Activated CD4-positive, alpha-beta T cell treated with anti-CD3 and anti-CD28 coated beads for 36 hours (primary cell): Measurements from ENCODE around the gene FADS1. TPM values are rescaled to one million over a fixed set of nuclear protein-coding genes. Genes with fewer than 3 reads are reported as not detected.
A peak's percentile ranks its signal among the peaks of the same experiment; 100 is the strongest.

ENCODE experiments used
- ATAC-seq: fragments of 200-7000 bp; cut with Tn5 transposase; one replicate; pipeline ENCODE4 v1.10.0; 2021; ENCODE audit warnings: mild to moderate bottlenecking, moderate library complexity
- CTCF ChIA-PET: fragments of 350-600 bp; sonication (Branson Sonifier 250); formaldehyde crosslinking; loops from one replicate; lab custom pipeline; 2021; ENCODE audit warnings: antibody characterized with exemption; lab: Charles Lee
- POLR2A ChIA-PET: fragments of 350-600 bp; sonication (Branson Sonifier 250); formaldehyde crosslinking; loops from one replicate; lab custom pipeline; 2021; ENCODE audit warnings: antibody characterized with exemption, inconsistent platforms; lab: Charles Lee
- DNase-seq: peaks from one replicate; pipeline ENCODE4 v3.0.0-alpha.2; 2020
- H3K27ac Mint-ChIP-seq: one replicate; pipeline ENCODE4 v1.8.0; 2021; ENCODE audit warnings: mixed read lengths
- H3K27me3 Mint-ChIP-seq: one replicate; pipeline ENCODE4 v1.8.0; 2021; ENCODE audit warnings: mixed read lengths
- H3K36me3 Mint-ChIP-seq: one replicate; pipeline ENCODE4 v1.8.0; 2021; ENCODE audit warnings: low read depth, mixed read lengths
- H3K4me1 Mint-ChIP-seq: one replicate; pipeline ENCODE4 v1.8.0; 2021; ENCODE audit warnings: mixed read lengths
- H3K4me3 Mint-ChIP-seq: one replicate; pipeline ENCODE4 v1.8.0; 2021; ENCODE audit warnings: mild to moderate bottlenecking, moderate library complexity, mixed read lengths
- H3K9me3 Mint-ChIP-seq: one replicate; pipeline ENCODE4 v1.8.0; 2021; ENCODE audit warnings: low read depth, mixed read lengths
- intact Hi-C, 2 experiments: fragments of 100-400 bp; cut with DNase I in 1 of 2; cut with micrococcal nuclease in 1 of 2; formaldehyde crosslinking; loops; one replicate each; pipeline versions ENCODE4 v1.14.2 to v1.15.1; 2022 to 2024; cut with DNase I, micrococcal nuclease
- total RNA-seq, 2 experiments: library from RNA; stranded (reverse); gene quantifications; one replicate each; pipeline ENCODE4 v1.2.3, GENCODE V29; 2021

Gene FADS1
- 10 to 100 TPM; 18.9 to 23.7 TPM for total RNA-seq

DNA sequence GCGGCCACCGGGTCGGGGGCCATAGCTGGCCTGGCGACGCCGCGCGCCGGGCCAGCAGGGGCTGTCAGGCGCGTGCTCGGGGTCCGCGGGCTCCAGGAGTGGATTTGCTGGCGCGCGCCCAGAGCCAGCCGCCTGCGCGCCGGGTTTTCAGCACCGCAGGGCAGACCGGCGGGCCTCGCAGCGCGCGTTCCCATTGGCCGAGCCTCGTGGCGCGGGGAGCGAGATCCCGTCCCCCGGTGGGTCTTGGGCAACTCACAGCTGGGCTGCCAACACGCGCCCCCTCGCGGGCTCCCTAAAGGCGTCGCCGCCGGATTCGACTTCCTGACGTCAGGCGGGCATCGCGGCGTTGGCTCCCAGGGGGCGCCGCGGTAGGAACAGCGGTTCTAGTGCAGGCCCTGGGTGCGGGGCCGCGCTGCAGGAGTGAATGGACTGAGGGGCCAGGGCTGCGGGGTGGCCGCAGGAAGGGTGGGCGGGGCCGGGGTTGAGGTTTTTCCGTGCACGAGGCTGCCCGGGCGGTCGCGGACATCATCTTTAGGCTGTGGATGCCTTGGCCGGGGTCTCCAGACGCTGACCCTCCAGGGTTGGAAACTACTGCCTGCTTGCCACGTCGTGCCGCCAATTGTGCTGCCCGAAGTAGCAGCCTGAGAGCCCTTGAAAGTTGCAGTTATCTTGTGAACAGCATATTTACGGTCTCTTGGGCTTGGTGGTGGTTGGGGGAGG lies at the start of gene FADS1:
Gene FADS1, minus strand, starts transcription at position 268 of the 720 bp plus-strand sequence. Its CDS starts 74 bp downstream, at position 194.
- H3K36me3 Mint-ChIP-seq: peaks cover 19% of the 10 kb centered on the region
- ChIA-PET CTCF (interaction anchor here (1.4 to 10.1 kb wide), 3 partner anchors 12 to 26 kb away, joined by 3 to 115 read pairs (median 8); partner anchors contain the start of genes FADS2, FEN1 and TMEM258), POLR2A (no interaction called here)
- H3K27ac Mint-ChIP-seq: peak within 1 kb of the TSS; percentile 80
- peak; percentile 67 for ATAC-seq
- peaks cover 7% of the 10 kb centered on the region for H3K4me1 Mint-ChIP-seq
- H3K4me3 Mint-ChIP-seq: peak within 1 kb of the TSS; percentile 89
- intact Hi-C loops: loop anchor here (1.0 to 2.0 kb wide), 6 partner anchors 10 to 150 kb away; partner anchors contain the start of genes FEN1 (in 2 of the 2), TMEM258 (in 2 of the 2), FADS3 (in 1 of the 2) and FTH1 (in 1 of the 2)
- H3K9me3 Mint-ChIP-seq: no peaks in the 10 kb centered on the region
- H3K27me3 Mint-ChIP-seq: peaks cover 25% of the 10 kb centered on the region
- DNase-seq: peak; percentile 92

DNA sequence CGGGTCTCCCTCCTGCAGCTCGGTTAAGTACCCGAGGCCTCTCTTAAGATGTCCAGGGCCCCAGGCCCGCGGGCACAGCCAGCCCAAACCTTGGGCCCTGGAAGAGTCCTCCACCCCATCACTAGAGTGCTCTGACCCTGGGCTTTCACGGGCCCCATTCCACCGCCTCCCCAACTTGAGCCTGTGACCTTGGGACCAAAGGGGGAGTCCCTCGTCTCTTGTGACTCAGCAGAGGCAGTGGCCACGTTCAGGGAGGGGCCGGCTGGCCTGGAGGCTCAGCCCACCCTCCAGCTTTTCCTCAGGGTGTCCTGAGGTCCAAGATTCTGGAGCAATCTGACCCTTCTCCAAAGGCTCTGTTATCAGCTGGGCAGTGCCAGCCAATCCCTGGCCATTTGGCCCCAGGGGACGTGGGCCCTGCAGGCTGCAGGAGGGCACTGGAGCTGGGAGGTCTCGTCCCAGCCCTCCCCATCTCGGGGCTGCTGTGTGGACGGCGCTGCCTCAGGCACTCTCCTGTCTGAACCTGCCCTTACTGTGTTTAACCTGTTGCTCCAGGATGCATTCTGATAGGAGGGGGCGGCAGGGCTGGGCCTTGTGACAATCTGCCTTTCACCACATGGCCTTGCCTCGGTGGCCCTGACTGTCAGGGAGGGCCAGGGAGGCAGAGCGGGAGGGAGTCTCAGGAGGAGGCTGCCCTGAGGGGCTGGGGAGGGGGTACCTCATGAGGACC lies 49.6 kb upstream of the FADS1 start:
- intact Hi-C loops: no loop called here
- Mint-ChIP-seq H3K4me3 (no peak overlapping the region), H3K36me3 (no peaks in the 10 kb centered on the region), H3K4me1 (peaks cover 2% of the 10 kb centered on the region), H3K9me3 (no peaks in the 10 kb centered on the region), H3K27me3 (peaks cover 3% of the 10 kb centered on the region), H3K27ac (no peak overlapping the region)
- POLR2A ChIA-PET: no interaction called here
- no peak for DNase-seq
- ATAC-seq: no peak
- CTCF ChIA-PET: interaction anchor here (0.6 to 1.1 kb wide), 3 partner anchors 81 to 240 kb away, joined by 3 to 5 read pairs (median 3); no protein-coding TSS in a partner anchor

- Mint-ChIP-seq H3K4me3 (no peak overlapping the region), H3K9me3 (no peaks in the 10 kb centered on the region), H3K27ac (no peak overlapping the region), H3K27me3 (no peaks in the 10 kb centered on the region), H3K36me3 (no peaks in the 10 kb centered on the region), H3K4me1 (no peaks in the 10 kb centered on the region)
- intact Hi-C loops: no loop called here
- no peak for DNase-seq
- ChIA-PET POLR2A (no interaction called here), CTCF (no interaction called here)
- no peak for ATAC-seq
These were observed 48.3 kb upstream of the FADS1 start for GRCh38 chr11:61864814-61865775.

- ChIA-PET POLR2A (no interaction called here), CTCF (no interaction called here)
- Mint-ChIP-seq H3K4me1 (no peaks in the 10 kb centered on the region), H3K27me3 (no peaks in the 10 kb centered on the region), H3K4me3 (no peak overlapping the region), H3K36me3 (peaks cover 3% of the 10 kb centered on the region), H3K27ac (no peak overlapping the region), H3K9me3 (no peaks in the 10 kb centered on the region)
- no peak for ATAC-seq
- DNase-seq: no peak
- intact Hi-C loops: no loop called here
These were observed 46.8 kb upstream of the FADS1 start for GRCh38 chr11:61863548-61864081.

DNA sequence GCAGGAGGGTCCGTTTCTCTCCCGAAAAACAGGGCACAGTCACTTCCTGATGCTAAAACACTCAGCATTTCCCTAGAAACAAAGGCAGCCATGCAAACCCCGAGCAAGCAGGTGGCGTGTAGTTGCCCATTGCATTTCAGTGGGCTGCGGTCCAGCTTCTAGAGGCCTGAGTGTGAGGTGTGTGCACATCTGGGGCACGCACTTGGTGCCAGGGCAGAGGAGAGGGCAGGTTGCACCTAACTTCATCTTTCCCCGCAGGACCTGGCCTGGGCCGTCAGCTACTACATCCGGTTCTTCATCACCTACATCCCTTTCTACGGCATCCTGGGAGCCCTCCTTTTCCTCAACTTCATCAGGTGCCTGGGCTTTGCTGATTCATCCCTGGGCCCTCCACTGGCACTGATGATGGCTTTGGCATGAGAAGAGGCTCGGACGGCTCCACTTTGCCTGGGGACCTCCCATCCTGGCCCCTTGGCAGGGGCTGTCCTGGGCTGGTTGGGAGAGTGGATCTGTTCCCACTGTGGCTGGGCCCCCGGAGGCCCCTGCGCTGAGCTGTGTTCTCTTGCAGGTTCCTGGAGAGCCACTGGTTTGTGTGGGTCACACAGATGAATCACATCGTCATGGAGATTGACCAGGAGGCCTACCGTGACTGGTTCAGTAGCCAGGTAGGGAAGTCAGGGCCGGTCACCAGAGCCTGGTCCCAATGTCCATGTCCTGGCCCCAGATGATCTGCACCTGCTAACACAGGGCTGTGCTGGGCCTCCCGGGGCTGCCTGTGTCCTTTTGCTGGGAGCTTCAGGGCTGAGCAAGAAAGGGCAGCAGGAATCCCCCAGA lies 46.1 kb upstream of the FADS1 start:
- ATAC-seq (no peak), DNase-seq (no peak)
- no peaks in the 10 kb centered on the region for H3K9me3 Mint-ChIP-seq
- intact Hi-C loops: no loop called here
- no peak overlapping the region for H3K27ac Mint-ChIP-seq
- H3K36me3 Mint-ChIP-seq: peaks cover 3% of the 10 kb centered on the region
- CTCF ChIA-PET: no interaction called here
- POLR2A ChIA-PET: no interaction called here
- no peak overlapping the region for H3K4me3 Mint-ChIP-seq
- no peaks in the 10 kb centered on the region for H3K4me1 Mint-ChIP-seq
- no peaks in the 10 kb centered on the region for H3K27me3 Mint-ChIP-seq

DNA sequence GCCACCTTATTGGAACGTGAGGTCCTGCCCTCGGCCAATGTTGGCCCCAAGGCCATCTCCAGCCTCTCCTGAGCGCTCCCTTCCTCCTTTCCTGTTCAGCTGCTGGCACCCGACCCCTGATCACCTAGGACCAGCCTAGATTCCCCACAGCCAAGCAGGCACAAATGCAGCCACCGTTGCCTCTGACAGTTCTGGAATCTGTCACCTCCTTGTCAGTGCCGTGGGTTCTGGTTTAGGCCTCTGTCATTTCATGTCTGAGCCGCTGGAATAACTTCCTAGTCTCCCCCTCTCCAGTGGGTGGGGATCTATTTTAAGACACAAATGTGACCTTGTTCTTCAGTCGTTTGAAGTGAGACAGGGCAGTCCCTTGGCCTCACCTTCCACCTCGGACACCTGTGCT lies 44.8 kb upstream of the FADS1 start:
- H3K9me3 Mint-ChIP-seq: no peaks in the 10 kb centered on the region
- H3K27me3 Mint-ChIP-seq: no peaks in the 10 kb centered on the region
- H3K4me1 Mint-ChIP-seq: no peaks in the 10 kb centered on the region
- POLR2A ChIA-PET: no interaction called here
- intact Hi-C loops: no loop called here
- peaks cover 3% of the 10 kb centered on the region for H3K36me3 Mint-ChIP-seq
- ATAC-seq (no peak), DNase-seq (no peak)
- CTCF ChIA-PET: no interaction called here
- no peak overlapping the region for H3K4me3 Mint-ChIP-seq
- H3K27ac Mint-ChIP-seq: no peak overlapping the region

DNA sequence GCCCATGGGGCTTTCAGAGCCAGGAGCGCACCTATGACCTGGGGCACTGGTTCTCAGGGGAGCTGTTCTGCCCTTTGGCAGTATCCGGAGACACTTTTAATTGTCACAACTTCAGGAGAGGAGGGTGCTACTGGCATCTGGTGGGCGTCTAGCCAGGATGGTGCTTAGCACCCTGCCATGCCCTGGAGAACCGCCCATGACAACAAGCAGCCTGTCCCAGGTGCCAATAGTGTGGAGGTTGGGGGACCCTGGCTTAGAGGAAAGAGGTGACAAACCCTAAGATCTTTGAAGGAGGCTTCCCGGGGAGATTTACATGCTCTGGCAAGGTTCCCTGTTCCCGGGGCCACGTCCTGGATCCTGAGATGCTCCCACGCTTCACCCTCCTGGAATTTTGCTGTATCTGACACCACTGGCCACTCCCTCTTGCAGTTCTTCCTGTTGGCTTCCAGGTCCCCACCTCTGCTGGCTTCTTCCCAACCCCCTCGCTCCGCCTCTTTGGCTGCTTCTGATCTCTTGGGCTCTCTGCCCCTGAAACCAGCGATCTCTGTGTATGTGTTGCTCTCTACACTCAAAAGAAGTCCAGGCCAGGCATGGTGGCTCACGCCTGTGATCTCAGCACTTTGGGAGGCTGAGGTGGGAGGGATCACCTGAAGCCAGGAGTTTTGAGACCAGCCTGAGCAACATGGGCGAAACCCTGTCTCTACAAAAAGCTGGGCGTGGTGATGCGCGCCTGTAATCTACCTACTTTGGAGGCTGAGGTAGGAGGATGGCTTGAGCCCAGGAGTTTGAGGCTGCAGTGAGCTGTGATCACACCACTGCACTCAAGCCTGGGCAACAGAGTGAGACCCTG lies 43.5 kb upstream of the FADS1 start:
- Mint-ChIP-seq H3K27me3 (no peaks in the 10 kb centered on the region), H3K9me3 (no peaks in the 10 kb centered on the region), H3K36me3 (peaks cover 3% of the 10 kb centered on the region), H3K27ac (no peak overlapping the region), H3K4me3 (no peak overlapping the region), H3K4me1 (no peaks in the 10 kb centered on the region)
- intact Hi-C loops: no loop called here
- CTCF ChIA-PET: interaction anchor here (0.7 to 1.1 kb wide), 2 partner anchors 63 to 69 kb away, joined by 3 to 4 read pairs; no protein-coding TSS in a partner anchor
- no peak for ATAC-seq
- POLR2A ChIA-PET: no interaction called here
- no peak for DNase-seq

GRCh38 chr11:61855939-61856680 lies 39.3 kb upstream of the FADS1 start:
- intact Hi-C loops: no loop called here
- Mint-ChIP-seq H3K27ac (no peak overlapping the region), H3K27me3 (no peaks in the 10 kb centered on the region), H3K4me3 (no peak overlapping the region), H3K36me3 (peaks cover 3% of the 10 kb centered on the region), H3K4me1 (no peaks in the 10 kb centered on the region), H3K9me3 (no peaks in the 10 kb centered on the region)
- no peak for ATAC-seq
- DNase-seq: no peak
- CTCF ChIA-PET: no interaction called here
- POLR2A ChIA-PET: no interaction called here

DNA sequence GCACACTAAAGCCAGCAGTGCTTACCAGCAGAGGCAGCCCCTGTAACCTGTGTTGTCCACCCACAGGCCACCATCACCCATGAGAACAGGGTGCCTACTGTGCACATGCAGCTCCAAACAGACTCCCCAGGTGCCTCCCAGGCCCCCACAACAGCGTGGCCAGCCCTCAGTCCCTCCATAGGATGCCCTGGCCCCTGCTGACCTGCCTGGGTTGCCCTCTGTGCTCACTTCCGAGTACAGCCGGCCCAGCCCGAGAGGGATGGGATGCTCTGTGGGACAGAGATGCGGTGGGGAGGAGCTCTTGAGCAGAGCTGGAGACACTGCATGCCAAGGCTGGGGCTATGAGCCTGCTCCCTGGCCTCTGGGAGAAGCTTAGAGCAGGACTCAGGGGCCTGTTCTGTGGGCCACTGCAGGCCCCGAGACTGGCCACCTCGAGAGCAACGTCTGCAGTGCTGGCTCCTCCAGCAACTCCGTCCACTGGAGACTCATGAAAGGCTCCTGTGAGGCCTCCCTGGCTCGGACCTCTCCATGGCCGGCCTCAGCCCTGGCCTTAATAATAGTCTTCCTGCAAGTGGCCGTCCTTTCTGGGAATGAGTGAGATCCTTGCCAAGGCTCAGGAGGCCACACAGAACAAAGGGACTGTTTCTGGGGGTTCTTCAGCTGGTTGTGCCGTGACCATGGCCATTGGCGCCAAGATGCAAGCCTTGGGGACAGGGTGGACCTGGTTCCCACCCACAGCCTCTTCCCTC lies 38.3 kb upstream of the FADS1 start:
- no peak overlapping the region for H3K4me3 Mint-ChIP-seq
- no peak for DNase-seq
- H3K9me3 Mint-ChIP-seq: no peaks in the 10 kb centered on the region
- ChIA-PET CTCF (interaction anchor here (1.0 to 1.4 kb wide), 2 partner anchors 44 to 160 kb away, joined by 3 read pairs; no protein-coding TSS in a partner anchor), POLR2A (no interaction called here)
- no peak overlapping the region for H3K27ac Mint-ChIP-seq
- H3K36me3 Mint-ChIP-seq: peaks cover 3% of the 10 kb centered on the region
- no peaks in the 10 kb centered on the region for H3K4me1 Mint-ChIP-seq
- no peaks in the 10 kb centered on the region for H3K27me3 Mint-ChIP-seq
- no peak for ATAC-seq
- intact Hi-C loops: no loop called here
